Right renal pelvis (tissue), 4 donors: Measurements from ENCODE around the gene AK2. TPM values are rescaled to one million over a fixed set of nuclear protein-coding genes. Genes with fewer than 3 reads are reported as not detected.
"Not testable (repeated sequence)": the region's sequence is repeated elsewhere in the genome, so short reads cannot be mapped to it uniquely, and the experiment has no call there.

ENCODE experiments used
- DNase-seq, 4 donors: peaks; one replicate each; pipeline ENCODE4 v3.0.0-alpha.2; 2013; ENCODE audit warnings: low read depth in 4 of 4, low spot score in 3 of 4, missing footprints in 1 of 4
- polyA plus RNA-seq, 4 donors: library from polyadenylated mRNA; unstranded; fragments of 120-200 nt; gene quantifications; one replicate each; pipeline ENCODE4 v1.2.1, GENCODE V29; 2013; ENCODE audit not compliant: insufficient read length in 4 of 4

The AK2 gene
- polyA plus RNA-seq, 4 donors: 200 to 220 (median 215) TPM

- no peak for DNase-seq
Measured at GRCh38 chr1:32980080-32980479, 56.6 kb downstream of the AK2 start.

GRCh38 chr1:32978854-32979253 is 57.8 kb downstream of the AK2 start:
- DNase-seq: no peak

GRCh38 chr1:32977546-32978087 is 59.1 kb downstream of the AK2 start:
- no peak for DNase-seq

GRCh38 chr1:32975055-32975454 is 61.6 kb downstream of the AK2 start:
- not testable (repeated sequence) for DNase-seq

- not testable (repeated sequence) for DNase-seq
Measured at GRCh38 chr1:32973458-32973857, 63.2 kb downstream of the AK2 start.

GRCh38 chr1:32972814-32973428 is 63.8 kb downstream of the AK2 start:
- DNase-seq: peak in 3 of 4 donors; percentile 52 to 60 (median 54)

GRCh38 chr1:32971576-32971975 is 65.1 kb downstream of the AK2 start:
- DNase-seq: no peak

GRCh38 chr1:32971156-32971555 is 65.5 kb downstream of the AK2 start:
- DNase-seq: no peak

GRCh38 chr1:32969566-32969965 is 67.1 kb downstream of the AK2 start:
- DNase-seq: no peak

- no peak for DNase-seq
Measured at GRCh38 chr1:32967888-32968568, 68.7 kb downstream of the AK2 start.

GRCh38 chr1:32966900-32967299 is 69.8 kb downstream of the AK2 start:
- no peak for DNase-seq

- no peak for DNase-seq
Measured at GRCh38 chr1:32965251-32965747, 71.4 kb downstream of the AK2 start.

GRCh38 chr1:32964461-32965250 is 72.0 kb downstream of the AK2 start, which contains the start of gene RNF19B:
RNF19B (minus strand) TSS chr1:32964809; CDS start chr1:32964685, 124 bp downstream.
- DNase-seq: peak; percentile 79 to 88 (median 84)

GRCh38 chr1:32963746-32964460 is 72.8 kb downstream of the AK2 start:
- no peak for DNase-seq

- DNase-seq: no peak
Measured at GRCh38 chr1:32962248-32962896, 74.3 kb downstream of the AK2 start.

GRCh38 chr1:32960819-32961355 is 75.8 kb downstream of the AK2 start:
- DNase-seq: no peak

- DNase-seq: no peak
Measured at GRCh38 chr1:32960342-32960741, 76.3 kb downstream of the AK2 start.

- no peak for DNase-seq
Measured at GRCh38 chr1:32958827-32959226, 77.9 kb downstream of the AK2 start.
